IPS-11a (cell line): ENCODE measurements around the gene PLPP4.

ENCODE experiments used
- H3K4me3 ChIP-seq: one replicate; pipeline ENCODE4 v1.5.1; 2013; ENCODE audit warnings: low read depth, low read length, control low read depth

Gene PLPP4

DNA sequence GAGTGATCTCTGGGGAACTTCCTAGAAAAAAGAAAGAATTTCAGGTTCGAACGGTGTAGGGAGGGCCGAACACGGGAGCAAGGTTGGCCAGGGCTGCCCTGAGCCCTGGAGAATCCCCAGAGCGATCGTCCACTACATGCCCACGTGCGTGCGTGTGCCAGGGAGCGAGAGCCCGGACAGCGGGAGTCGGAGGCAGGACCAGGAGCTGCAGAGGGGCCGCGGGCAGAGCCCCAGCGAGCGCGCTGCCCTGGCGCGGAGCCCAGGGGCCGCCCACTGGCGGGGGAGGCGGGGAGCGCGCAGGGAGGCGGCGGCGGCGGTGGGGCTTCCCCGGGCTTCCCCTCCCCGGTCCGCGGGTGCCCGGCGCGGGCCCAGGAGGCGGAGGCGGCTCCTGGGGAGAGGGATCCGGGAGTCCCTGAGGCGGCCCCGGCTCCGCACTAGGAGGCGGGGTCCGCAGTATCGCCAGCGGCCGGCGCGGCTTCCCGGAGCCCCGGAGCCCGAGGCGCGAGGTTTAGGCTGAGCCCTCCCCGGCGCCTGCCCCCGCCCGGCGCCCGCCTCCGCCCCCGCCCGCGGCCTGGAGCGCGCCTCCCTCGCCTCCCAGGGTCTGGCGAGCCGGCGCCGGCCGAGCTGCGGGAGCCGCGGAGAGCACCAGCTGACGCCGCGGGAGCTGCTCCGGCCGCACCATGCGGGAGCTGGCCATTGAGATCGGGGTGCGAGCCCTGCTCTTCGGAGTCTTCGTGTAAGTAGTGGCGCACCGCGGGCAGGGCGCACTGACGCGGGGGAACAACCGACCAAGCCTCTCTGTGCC, at the start of gene PLPP4:
PLPP4 (plus strand) TSS at position 602 of the 805 bp plus-strand sequence; CDS start at position 681, 79 bp downstream.
- peak within 1 kb of the TSS; percentile 47 for H3K4me3 ChIP-seq

DNA sequence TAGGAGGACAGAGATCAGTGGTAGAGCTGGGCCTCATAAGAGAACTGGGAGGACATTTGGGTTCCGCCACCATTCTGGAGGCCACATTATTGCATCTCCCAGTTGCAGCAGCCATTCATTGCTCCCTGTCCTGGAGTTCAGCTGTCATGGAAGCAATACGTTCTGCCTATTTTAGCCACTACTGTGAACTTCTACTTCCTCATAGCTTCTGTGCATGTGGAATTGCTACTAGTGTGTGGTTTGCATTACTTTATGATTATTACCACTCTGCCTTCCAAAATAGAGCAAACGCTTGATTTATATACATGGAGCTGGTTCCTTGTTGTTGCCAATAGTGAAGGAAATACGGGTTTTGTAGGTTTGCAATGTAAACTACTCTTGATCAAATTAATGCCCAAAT, 47.2 kb upstream of the PLPP4 start:
- H3K4me3 ChIP-seq = no peak overlapping the region

DNA sequence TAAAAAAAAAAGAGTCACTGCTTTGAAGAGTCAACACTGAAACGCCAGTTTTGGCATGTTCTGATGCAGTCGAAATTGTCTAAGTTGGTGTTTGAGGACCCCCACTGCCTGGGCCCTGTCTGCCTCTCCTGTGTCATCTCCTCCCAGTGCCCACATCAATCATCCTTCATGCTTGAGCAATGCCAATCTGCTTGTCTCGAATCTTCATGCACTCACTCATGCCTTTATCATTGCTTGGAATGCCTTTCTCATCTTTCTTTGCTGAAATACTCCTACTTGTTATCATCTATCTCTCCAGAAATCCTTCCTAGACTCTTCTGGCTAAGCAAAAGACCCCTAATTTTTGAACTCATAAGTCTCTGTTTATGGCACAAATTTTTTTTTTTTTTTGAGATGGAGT, 42.1 kb upstream of the PLPP4 start:
- H3K4me3 ChIP-seq = no peak overlapping the region

DNA sequence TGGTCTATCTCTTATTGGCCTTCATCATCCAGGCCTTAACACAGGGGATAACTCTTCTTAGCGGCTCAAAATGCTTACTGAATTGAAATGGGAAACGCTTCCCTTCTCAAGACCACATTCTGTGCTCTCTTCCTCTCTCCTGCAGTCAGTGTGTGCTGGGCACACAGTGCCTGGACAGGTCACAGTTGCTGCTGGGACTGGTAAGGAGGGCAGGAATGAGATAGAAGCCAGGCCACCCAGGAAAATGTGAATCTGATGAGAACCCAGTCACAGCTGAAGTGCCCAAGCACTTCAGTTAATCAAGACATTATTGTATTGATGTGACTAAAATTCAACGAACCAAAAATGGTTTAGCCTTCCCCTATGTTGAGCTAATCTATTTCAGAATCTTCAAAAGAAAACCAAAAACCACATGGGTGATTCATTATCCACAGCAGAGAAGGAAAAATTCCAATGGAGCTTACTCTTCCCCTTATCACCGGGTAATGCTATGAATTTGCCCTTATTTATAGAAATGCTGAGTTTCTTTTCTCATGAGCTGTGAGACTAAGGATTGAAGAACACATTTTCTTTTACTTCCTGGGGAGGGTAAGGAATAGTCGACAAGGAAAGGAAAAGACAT, 41.2 kb upstream of the PLPP4 start:
- no peak overlapping the region for H3K4me3 ChIP-seq

DNA sequence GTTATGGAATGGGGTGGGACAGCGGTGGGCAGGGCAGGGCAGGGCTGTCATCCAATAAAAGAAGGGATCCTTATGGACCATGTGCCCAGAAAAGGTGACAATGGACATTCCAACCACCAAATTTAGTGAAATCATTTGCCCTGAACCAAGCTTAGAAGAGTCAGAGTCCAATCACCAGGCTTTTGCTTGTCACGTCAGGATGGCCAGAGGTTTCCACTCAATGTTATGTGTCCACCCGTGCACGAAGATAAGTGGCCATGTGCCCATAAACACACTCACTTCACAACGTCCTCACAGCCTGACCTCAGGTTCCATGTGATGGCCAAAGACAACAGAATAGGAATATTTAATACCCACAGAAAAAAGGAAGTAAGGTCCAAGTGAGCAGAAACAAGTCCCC, 36.6 kb upstream of the PLPP4 start:
- no peak overlapping the region for H3K4me3 ChIP-seq

DNA sequence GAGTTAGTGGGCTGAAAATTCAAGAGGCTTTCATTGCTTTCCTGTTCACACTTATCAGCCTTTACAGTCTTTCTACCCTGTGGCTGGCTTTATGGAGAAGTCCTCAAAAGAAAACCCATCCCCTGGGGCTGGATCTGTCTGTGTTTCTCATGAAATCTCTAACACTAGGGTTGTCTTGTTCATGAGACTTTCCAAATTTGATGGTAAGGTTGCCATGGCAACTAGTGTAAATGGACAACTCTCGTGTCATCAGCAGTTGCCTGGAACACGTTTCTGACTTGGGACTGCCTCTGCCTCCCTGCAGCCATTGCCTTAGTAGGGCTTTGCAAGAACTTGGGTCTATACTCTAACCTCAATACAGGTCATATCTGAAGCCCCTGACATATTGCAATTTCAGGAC, 35.8 kb upstream of the PLPP4 start:
- no peak overlapping the region for H3K4me3 ChIP-seq

DNA sequence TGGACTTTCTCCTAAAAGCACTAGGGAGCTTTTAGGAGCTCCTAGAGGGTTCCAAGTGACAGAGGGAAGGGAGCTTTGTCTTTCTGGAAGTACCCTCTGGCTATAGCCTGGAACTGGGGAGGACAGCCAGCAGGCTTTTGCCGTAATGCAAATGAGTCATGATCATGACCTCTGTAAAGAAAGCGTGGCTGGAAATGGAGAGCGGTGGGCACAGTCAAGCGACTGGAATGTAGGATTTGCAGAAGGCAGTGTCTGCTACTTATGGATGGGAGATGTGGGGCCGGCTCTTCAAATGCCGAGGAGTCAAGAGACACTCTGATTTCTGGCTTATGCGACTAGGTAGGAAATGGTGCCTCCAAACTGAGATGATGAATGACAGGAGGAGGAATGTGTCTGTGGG, 34.6 kb upstream of the PLPP4 start:
- no peak overlapping the region for H3K4me3 ChIP-seq

DNA sequence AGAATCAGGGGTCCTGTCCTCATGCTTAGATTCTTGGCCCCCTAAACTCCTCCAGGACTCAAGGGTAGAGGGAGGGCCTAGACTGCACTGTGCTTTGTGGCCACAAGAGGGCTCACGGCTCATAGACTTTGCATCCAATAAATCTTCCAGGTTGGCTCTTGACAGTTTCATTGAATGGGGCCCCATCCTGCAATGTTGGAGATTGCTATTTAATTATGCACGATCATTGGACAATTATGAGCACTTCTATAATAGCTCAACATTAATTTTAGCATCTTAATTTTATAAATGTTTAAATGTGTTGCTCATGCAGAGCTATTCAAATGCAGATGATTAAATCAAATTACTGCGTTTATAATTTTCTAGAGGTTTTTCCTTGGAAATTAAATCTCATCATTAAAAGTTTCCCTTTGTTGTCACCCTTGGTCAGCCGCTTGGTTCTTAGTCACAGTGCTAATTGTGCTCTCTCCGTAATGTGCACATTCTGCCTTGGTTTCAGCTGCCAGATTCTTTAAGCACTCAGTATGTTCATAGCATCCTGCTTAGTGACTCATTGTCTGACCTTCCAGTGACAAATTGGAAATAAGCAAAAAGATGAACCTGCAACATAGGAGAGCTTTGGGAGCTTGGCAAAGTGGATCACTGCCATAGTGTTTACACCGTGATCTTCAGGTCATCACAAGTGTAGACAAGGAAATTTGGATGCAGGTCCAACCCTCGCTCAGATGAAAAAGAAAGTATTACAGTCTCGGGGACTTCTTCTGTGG, 33.4 kb upstream of the PLPP4 start:
- H3K4me3 ChIP-seq = no peak overlapping the region

DNA sequence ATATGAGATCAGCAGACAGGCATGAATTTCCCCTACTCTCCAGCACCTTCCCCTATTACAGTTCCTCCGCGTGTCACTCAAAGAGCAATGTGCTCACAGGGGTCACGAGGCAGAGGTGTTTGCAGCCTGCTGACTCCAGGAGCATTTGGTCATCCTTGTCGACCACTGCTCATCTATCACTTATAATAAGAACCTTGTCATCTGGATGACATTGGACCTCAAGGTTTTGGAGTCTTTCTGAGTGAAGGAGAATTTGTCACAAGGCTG, 32.9 kb upstream of the PLPP4 start:
- H3K4me3 ChIP-seq = no peak overlapping the region

DNA sequence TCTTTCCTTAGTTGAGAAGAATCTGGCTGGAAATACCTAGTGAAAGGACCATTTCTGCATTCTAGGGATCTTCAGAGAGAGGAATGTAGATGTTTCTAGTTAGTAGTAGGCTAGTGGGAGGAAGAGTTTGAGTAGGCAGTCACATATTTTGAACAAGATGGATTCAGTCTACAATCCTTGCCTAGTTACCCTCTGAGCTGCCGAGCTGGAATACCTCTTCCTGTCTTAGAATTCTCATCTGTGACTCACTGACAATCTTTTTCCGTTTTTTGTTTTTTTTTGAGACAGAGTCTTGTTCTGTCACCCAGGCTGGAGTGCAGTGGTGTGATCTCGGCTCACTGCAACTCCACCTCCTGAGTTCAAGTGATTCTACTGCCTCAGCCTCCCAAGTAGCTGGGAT, 30.7 kb upstream of the PLPP4 start:
- no peak overlapping the region for H3K4me3 ChIP-seq

DNA sequence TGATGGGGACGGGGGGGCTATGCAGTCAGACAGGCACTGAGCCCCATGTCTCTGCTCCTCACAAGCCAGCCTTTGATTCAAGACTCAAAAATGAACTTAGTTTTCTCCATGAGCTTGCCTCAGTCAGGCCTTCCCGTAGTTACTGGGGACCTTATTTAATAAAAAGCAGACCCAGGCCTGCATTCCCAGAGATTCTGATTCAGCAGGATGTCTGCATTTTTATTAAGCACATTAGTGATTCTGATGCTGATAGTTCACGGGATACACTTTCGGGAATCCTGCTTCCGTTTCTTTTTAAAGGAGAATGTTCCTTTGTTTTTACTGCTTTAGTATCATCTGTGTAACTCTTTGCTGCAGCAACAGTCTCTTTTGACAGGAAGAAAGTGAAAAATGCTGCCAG, 28.3 kb upstream of the PLPP4 start:
- no peak overlapping the region for H3K4me3 ChIP-seq

DNA sequence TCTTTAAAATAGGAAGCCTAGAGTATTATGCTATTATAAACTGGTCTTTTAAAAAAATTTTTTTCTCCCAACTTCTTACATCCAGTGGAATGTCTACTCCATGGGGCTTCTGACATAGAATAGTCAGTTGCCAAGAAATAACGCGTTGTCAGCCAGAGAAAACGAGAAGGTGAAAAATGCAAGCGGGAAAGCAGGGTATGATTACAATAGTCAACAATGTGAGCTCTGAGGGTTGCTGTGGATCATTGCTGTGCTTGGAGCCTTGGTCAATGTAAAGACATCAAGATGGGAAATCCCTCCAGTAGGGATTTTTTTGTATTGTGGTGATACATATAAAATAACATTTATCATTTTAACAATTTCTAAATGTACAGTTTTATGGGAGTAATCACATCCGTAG, 27.6 kb upstream of the PLPP4 start:
- no peak overlapping the region for H3K4me3 ChIP-seq

DNA sequence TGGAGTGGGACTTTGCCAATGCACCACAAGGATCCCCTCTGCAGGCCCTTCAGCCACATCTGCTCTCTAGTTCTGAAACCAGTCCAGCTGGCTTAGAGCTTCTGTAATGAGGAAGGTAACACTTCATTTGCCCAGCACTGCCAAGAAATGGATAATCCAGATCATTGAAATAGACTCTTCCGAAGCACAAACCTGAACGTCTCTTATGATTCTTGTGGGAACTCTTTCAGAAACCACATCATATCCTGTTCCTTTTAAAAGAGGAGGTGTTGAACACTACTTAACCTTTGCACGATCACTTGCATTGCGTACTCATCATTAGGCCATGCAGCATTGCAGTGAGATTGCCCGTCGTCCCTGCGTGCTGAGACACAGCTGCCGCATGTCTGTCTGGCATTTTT, 25.8 kb upstream of the PLPP4 start:
- H3K4me3 ChIP-seq = no peak overlapping the region

DNA sequence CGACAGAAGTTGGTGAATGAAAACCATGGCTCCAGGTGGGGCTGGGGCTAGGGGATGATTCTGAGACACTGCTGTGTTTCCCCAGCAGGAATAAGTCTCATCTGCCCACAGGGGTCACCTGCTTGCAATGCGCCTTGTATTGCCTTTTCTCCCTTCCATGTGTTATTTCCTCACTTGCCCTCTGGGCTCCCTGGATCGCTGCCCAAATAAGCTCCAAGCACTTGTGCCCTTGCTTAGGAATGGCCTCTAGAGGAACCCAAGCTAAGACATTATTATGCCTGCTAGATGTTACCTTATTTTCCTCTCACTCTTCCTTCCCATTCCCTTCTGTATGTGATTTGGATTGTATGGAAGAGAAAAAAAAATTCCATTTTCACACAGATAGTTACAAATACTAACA, 24.8 kb upstream of the PLPP4 start:
- H3K4me3 ChIP-seq = no peak overlapping the region

DNA sequence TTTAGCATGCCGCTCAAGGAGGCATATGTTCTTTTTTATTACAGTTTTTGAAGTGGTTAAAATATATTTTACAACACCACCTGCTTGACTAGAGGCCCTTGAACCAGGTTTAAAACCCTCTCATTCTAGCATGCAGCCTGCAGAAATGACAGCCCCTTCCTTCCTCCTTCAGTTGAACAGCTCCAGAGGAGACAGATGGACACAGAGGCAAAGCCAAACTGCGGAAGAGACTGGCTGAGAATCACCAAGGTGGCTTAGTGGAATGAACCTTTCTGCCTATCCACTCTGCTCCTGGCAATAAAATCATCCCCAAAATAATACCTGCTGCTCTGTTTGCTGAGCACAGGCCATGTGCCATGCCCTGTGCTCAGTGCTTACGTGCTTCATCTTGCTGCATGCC, 23.9 kb upstream of the PLPP4 start:
- no peak overlapping the region for H3K4me3 ChIP-seq

DNA sequence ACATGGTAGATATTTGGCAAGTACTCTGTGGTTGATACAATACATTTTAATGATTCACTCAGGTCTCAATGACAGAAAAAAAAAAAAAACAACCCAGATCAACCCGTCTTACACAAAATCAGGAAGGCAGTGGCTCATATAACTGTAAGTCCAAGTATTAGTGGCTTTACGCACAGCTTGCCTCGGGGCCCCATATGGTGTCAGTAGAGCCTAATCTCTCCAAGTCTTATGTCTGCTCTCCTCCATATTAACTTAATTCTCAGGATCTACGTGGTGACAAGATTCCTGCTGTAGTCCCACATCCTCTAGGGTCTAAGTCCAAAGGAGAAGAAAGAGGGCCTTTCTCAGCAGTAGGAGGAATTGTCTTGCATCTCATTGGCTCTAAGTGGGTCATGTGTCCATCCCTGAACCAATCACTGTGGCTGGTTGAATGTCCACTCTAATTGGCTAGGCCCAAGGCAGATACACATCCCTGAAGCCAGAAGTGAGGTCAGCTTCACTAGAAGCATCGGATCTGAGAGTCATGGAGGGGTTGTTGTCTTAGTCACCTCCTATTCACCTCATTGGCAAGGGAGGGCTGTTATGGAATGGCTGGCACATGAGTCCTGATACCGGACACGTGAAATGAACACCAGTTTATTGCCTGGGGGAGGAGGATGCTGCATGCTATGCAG, 20.5 kb upstream of the PLPP4 start:
- H3K4me3 ChIP-seq = no peak overlapping the region

DNA sequence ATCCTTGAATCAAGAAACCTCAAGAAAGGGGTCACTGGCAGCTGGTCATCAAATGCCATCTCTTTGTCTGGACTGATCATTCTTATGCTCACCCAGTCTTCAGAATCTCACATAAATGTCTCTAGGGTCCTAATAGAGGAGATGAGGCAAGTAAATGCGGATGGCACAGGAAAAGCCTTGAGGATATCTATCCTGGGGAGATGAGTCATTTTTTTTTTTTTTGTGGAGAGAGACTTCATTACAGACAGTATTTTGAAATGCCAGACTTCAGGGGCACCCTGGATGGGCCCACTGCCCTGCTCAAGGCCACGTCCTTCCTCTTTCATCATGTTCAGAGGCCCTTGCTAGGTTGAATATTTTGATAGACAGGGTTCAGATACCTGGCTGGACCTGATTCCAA, 19.5 kb upstream of the PLPP4 start:
- H3K4me3 ChIP-seq = no peak overlapping the region

DNA sequence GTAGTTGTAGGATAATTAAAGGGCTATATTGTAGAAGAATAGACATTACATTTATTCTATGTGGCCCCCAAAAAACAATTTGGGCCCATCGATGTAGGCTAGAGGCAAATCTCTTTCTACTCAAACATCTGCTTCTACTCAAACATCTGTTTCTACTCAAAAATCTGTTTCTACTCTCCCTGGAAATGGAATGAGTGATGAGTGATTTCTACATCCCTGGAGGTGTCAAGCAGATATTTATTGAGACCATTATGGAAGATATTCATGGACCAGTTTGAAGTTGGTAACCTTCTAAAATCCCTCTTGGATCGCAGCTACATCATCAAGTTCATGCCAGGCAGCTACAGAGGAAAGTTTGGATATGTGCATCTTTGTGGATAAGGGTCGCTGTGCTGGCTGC, 5.1 kb upstream of the PLPP4 start:
- H3K4me3 ChIP-seq = no peak overlapping the region

DNA sequence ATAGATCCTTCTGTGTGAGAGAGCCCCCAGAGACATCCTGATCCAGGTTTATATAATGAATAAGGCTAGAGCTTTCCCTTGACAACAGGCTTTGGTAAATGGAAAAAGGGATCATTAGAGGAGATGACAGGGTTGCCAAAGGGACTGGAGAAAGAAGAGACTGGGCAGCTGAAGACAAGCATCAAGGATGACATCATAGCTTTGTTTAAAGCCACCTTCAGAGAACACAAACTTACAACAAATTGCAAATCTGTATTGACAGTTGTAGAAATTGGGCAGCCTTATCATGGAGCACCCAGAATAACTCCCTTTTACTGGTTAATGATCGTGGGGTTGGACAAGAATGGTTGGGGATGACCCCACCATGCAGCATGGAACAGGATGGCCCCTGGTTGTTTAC, 3.7 kb upstream of the PLPP4 start:
- no peak overlapping the region for H3K4me3 ChIP-seq

DNA sequence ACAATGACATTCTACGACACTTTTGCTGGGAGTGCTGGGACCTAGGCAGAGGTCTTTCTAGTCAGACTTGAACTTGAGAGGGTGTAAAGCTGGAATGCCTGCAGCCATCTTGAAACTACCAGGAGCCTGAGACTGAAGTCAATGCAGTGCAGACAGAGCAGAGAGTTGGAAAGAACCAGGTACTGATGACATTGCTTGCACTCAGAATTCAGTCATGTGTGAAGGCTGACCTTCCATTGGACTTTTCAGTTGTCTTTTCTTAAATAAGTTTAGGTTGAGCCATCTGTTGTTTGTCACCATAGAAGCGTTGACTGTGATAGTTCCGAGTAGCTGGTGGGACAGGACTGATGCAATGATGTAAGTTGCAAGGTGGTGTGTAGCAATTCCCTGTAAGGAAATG, 3.1 kb upstream of the PLPP4 start:
- no peak overlapping the region for H3K4me3 ChIP-seq

DNA sequence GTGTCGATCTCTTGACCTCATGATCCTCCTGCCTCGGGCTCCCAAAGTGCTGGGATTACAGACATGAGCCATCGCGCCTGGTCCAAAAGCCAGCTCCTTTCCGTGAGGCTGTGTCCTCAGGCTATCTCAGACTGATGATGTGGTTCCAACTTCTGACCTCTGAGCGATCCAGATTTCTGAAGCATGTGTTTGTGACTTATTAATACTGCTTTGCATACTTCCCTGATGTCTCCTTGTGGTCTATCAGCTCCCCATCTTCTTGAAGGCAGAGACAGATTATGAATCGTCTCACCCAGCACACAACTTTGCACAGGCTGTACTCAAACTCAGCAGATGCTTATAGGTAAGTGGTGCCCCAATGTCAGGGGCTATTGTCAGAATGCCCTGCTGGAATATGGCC, 2.0 kb upstream of the PLPP4 start:
- no peak overlapping the region for H3K4me3 ChIP-seq

DNA sequence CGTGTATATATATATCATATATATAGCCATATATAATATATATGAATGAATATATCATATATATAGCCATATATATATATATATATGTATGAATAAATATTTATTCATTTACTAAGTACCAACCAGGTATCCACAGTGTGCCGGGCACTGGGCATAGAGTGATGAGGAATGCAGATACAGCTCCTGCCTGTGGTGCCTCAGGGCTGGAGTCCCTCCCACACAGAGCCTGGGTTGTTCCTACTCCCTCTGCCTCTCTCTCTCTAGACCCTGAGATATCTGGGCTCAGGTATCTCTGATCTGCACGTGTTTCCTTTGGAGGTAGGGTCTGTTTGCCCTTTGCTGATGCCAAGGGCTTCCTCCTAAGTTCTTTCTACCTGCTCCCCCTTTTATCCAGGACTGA, 1.4 kb upstream of the PLPP4 start:
- no peak overlapping the region for H3K4me3 ChIP-seq
